HG02623 (cell line): ENCODE data around the gene NOX3.
"Not testable (repeated sequence)": the region's sequence is repeated elsewhere in the genome, so short reads cannot be mapped to it uniquely, and the experiment has no call there.

Source experiments
- ATAC-seq: cut with Tn5 transposase; IDR thresholded peaks from one replicate; pipeline ENCODE4 v1.9.1; 2021; ENCODE audit warnings: moderate library complexity; ENCODE audit not compliant: unreplicated experiment

The NOX3 gene, protein sequence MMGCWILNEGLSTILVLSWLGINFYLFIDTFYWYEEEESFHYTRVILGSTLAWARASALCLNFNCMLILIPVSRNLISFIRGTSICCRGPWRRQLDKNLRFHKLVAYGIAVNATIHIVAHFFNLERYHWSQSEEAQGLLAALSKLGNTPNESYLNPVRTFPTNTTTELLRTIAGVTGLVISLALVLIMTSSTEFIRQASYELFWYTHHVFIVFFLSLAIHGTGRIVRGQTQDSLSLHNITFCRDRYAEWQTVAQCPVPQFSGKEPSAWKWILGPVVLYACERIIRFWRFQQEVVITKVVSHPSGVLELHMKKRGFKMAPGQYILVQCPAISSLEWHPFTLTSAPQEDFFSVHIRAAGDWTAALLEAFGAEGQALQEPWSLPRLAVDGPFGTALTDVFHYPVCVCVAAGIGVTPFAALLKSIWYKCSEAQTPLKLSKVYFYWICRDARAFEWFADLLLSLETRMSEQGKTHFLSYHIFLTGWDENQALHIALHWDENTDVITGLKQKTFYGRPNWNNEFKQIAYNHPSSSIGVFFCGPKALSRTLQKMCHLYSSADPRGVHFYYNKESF

DNA sequence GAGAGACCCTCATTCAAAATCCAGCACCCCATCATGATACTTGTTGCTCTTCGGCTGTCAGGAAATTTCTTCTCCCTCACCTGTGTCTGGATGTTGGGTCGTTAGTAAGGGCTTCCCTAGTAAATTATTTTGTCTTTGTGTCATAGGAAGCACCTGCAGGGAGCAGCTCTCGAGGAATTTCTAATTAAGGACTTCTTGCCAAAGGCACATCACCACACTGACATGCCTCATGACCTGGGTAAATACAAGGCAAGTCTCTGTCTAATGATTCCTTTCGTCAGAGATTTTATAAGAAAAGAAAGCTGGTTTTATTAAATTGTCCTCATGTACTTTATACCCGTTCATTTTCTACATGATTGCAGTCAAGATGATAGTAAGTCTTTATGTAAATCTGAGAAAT is at the start of gene NOX3:
TSS of gene NOX3 (minus strand) at position 74 of the 400 bp plus-strand sequence. CDS start at position 35, 39 bp downstream.
- ATAC-seq, result no peak

DNA sequence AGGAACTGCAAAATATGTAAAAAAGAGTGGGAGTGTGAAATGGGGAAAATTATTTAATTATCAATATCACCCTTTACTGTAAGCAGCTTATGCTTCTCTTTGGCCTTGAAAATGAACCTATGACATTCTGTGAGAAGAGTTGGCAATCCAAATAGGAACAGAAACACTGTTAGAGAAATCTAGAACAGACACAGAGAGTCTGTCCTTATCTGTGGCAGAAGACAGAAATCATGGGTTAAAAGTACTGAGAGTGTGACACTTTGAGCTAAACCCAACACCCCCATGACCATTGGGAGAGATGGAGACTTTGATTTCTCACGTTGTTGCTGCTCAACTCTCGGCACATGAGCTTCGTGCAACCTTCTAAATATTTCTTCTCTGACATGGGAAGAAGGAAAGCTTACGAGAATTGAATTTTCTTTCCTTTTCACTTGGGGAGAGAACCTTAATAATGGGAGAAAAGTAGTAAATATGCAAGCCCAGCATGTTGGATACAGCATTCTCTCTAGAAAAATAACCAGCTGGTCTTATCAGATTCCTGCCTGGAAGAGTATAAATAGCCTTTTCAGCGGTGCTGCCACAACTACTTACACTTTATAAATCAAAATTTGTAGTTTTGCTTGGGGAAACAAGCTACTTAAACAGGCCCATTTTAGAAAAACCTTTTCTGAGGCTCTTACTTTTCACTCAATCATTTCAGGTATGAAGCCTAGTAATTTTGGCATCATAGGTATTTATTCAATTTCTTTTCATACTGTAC is 49.4 kb upstream of the NOX3 start:
- no peak for ATAC-seq

DNA sequence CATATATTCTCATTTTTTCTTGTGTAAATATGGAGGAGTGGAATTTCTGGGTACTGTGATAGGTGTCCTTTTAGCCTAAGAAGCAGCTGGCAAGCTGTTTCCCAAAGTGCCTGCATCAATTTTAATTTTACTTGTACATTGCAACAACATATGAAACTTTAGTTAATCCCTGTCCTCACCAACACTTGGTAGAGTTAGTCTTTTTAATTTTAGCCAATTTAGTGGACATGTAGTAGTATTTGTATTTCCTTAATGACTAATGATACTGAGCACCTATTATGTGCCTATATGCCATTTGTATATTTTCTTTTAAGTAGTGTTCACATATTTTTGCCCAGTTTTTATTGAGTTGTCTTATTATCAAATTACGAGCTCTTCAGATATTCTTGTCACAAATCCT is 46.8 kb upstream of the NOX3 start:
- no peak for ATAC-seq

DNA sequence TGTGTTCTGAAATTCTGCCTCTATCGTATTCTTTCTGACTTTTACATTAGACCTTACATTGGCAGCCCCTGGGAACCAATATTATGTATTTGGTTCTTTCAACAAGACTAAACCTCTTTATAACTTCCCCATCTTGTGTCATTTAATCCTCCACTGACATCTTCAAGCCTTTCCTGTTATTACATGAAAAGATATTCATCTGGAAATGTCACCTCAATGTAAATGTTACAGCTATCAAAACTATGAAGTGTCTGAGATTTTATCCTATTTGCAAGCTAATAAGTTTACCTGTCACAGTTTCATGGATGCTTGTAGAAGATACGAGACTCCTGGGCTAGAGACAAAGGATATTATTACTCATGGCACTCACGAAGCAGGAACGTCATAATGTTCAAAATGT is 43.9 kb upstream of the NOX3 start:
- ATAC-seq, result no peak

DNA sequence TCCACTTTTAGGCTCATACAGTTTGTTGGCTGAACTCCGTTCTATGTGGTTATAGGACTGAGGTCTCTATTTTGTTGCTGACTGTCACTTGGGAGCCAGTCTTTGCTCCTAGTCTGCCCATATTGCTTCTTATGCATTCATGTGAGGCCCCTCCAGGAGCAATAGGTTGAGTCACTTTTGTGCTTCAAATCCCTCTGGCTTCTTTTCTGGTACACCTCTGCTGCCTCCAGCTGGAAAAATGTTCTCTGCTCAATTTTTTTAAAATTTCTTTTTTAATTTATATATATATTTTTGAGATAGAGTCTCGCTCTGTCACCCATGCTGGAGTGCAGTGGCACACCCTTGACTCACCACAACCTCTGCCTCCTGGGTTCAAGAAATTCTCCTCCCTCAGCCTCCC is 42.7 kb upstream of the NOX3 start:
- no peak for ATAC-seq

DNA sequence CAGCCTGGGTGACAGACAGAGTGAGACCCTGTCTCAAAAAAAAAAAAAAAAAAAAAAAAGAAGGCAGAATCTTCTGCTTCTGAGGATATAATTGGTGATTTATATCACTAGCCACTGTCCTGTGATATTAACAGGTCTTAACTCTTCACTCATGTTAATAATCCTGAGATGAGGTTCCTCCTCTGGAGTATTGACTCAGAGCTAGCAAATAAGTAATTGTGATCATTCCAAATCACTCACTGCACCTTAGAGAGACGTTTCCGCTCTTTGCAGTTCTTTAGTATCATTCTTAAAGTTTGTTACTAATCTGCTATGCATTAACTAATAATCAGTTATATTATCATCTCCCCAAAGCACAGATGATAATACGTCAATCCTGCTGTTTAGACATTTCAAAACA is 41.6 kb upstream of the NOX3 start:
- no peak for ATAC-seq

DNA sequence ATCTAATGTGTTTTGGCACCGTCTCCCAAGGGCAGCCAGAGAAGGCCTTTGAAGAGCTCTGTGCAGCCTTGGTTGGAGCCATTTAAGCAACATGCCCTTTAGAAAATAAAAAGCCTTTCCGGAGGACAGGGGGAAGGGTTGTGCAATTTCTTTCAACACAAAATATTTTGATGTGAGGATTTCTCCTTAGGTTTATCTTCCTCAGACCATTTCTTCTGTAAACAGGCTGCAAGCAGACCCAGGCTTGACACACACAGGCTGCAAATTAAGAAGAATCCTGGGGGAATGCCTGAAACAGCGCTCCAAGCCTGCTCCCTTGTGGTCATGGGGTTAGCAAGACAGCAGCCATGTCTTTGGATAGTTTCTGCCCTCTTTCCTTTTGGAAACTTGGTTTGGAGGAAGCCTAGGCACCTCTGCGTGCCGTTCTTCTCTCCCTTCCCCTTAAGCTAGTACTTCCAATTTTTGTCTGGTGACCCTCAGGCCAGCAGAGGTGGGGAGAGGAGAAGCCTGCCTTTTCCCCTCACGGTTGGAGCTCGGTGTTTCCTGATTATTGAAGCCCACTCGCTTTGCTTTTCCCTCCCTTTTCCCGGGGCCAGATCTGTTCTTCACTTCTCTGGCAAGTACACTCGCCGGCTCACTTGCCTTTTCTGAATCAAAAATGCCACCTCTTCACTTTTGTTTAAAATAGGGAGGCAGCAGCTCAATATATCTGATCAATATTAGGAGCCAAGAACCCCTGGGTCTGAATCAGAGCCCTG is 39.6 kb upstream of the NOX3 start:
- ATAC-seq, result no peak

DNA sequence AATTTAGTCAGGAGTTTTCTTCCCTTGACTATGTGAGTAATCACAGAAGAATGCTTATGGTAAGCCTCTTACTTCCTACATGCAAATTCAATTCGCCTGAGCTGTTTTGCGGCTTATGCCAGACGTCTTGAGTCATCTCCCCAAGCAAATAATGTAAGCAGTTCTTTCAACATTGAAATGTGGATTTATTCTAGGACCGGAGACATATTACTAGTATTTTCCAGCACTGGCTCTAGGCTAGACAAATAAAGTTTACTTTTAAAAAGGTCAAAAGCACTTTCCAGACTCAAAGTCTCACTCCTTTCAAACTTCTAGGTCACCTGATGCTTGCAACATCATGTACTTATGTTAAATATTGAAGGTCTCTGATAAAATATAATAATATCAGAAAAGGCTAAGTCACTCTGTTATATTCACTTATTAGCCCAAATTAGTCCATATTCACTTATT is 38.1 kb upstream of the NOX3 start:
- ATAC-seq, result peak; percentile 92

DNA sequence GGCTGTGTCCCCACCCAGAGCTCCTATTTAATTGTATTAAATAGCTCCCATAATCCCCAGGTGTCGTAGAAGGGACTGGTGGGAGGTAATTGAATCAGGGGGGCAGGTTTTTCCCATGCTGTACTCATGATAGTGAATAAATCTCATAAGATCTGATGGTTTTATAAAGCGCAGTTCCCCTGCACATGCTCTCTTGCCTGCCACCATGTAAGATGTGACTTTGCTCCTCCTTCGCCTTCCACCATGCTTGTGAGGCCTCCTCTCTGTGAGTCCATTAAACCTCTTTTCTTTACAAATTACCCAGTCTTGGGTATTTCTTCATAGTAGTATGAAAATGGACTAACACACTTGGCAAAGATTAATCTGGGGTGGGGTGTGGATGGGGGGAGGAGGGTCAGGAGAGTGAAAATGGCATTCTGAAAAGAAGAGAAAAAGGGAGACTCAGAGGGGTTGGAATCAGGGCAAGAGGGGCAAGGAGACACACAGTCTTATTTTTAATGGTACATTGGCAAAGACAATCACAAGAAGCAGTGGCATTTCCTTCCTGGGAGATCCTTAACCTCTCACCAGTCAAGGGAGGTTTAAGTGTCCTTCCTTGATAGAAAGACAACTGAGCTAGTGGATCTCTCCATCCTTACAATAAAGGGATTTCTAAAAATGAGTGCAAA is 37.5 kb upstream of the NOX3 start:
- ATAC-seq, result peak; percentile 22

DNA sequence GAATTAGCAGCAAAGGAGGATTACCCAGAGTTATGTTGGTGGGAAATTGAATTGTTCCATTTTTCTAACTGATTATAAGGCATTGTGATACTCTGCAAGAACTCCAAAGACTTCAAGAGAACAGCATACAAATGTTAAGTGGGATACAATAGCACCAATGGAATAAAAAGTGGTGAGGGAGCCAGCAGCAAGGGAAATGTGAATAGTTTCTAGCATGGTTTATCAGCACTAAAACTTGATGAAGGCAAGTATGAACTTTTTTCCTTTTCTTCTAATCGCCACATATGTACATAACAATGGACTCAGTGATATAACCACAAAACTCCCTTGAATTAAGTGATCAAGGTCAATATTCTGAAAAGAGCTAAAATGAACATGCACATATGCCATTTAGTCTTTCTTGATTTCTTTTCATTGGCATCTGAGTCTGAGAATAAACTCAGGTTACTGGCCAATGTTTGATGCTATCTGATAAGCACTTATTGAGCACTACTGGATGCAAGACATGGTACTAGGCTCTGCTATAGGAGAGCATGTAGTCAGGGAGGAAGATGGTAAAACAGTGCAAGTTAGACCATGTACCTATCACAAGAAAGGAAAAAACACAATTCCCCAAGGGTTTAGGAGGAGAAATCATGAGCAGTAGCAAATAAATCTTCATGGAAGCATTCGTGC is 36.6 kb upstream of the NOX3 start:
- no peak for ATAC-seq

DNA sequence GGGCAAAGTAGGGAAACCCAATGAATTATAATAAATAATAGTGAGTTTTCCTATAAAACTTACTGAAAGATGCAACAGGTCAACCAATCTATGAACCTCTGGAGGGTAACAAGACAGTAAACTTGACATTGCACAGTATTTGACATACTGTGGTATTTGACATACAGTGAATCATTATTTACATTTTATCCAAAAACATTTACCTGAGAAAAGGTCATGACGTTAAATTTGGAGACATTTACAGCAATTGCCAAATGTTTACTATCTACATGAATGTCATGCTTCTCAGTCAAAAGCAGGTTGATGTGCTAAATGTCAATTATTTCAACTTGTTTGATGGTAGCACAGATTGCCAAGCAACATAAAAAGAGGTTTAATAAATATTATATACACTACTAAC is 35.8 kb upstream of the NOX3 start:
- ATAC-seq, result no peak

DNA sequence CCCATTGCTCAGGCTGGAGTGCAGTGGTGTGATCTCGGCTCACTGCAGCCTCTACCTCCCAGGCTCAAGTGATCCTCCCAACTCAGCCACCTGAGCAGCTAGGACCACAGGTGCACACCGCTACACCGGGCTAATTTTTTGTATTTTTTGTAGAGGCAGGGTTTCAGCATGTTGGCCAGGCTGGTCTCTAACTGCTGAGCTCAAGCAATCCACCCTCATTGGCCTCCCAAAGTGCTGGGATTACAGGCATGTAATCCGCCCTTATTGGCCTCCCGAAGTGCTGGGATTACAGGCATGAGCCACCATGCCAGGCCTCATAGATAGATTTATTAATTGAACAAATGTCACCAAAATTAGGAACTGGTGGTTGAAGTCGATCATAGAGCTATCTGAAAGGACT is 32.6 kb upstream of the NOX3 start:
- ATAC-seq, result not testable (repeated sequence)

DNA sequence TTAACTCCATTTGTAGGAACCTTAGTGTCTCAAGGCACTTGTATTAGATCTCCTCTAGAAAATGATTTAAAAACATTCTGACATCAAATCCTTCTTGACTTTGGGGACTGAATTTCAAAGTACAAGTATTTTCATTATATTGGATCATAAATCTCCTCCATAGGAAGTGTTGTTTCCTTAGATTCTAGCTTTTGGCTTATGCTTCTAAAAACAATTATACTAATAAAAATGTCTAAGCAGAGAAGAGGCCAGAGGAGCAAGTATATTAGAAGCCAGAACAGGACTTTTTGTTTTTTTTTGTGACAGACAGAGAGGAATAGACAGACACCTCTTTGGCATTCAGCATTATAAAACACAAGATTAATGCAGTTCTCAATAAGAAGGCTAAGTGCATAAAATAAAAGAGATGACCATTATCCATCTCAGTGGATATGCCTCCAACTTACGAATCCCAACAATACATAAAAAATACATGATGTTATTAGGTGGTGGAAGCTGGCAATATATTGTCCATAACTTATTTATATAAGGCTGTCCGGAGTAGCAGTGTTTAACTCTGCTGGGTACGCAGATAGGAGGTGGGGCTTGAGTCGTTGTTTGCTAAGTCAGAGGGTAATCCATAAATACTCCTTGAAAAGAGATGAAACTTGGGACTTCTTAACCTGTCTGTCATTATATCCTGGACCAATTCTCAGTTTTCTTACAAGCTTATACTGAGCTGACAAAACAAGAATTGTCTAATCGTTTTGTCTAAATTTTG is 31.9 kb upstream of the NOX3 start:
- ATAC-seq, result no peak

DNA sequence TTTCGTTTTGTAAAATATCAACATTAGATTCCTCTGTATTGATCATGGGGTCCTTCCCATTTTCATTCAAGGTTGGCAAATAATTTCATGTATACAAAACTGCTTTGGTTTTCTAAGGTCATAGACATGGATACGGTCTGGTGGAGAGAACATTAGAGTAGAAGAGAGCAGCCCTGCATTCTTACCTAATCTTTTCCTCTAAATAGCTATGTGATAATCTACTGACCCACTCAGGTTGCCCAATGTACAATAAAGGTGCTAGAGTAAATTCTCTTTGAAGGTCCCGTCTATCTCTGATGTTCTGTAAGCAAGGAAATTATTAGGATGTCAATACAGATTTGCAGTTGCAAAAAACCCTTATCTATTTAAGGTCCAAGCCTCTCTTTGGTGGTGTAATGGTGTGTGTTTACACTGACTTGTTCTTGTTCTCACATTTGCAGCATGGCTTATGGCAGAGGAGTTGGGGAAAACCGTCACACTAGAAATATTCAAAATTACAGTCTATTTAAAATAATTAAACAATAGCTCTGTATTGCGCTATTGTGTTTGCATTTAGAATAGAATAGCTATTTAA is 31.2 kb upstream of the NOX3 start:
- no peak for ATAC-seq

DNA sequence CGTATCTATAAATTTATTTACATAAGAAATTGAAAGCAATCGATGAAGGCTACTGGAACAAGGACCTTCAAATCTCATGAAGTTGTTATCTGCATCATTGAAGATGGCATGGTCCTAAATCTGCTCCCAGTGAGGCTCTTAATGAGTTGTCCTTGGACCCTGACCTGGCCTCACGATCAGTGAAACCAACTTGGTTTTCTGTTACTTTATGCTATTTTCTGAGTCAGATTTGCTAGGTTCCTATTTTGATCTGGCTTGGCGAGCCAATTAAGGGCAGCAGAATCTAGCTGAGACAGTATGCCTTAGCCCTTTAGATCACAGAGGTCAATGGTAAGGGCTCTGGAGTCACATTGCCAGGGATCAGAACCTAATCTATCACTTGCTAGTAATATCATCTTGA is 30.1 kb upstream of the NOX3 start:
- ATAC-seq, result no peak

DNA sequence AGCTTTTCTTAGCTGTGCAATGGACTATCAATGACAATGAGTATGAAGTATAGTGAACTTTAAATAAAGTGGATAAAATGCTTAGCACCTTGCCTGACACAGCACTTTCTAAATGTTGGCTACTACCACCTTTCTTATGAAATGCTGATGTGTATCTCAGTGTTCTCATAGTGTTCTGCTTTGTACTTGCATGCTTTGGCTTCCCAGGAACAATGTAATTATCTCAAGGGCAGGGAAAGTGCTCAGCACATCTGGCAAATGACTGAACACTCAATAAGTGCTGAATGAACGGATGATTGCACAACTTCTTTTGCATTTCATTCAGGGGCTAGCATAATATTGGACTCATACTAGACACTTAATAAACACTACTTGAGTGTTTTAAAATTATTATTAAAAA is 28.2 kb upstream of the NOX3 start:
- ATAC-seq, result no peak

DNA sequence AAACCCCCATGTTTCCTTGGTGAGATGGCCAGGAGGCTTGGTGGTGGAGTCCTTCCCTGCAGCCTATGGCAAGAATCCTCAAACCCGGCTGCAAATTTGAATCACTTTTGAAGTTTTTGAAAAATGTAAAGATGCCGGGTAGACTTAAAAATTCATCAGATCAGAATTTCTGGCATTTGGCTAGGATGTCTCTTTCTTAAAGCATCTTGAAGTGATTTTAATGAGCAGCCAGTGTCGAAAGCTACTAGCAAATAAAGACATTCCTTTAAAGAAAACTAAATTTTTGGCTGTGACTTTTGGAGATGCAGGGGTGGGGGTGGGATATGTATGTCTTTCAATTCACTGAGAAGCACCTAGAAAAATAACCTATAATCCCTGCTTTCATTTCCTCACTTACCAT is 25.6 kb upstream of the NOX3 start:
- ATAC-seq, result no peak

DNA sequence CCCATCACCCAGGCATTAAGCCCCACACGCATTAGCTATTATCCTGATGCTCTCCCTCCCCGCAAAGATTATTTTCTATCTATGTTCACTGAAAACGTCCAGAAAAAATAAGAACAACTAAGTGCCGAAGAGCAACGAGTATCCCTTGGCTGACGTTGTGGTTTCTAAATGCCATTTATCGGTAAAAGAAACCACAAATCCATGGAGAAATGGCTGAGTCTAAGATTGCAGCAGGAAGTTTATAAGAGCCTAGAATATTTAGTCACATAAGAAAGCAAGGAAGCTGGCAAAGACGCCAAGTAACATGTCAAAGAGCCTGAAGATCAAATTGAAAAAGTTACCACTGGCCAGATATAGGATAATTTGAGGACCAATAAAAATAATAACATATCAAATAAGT is 18.1 kb upstream of the NOX3 start:
- no peak for ATAC-seq

DNA sequence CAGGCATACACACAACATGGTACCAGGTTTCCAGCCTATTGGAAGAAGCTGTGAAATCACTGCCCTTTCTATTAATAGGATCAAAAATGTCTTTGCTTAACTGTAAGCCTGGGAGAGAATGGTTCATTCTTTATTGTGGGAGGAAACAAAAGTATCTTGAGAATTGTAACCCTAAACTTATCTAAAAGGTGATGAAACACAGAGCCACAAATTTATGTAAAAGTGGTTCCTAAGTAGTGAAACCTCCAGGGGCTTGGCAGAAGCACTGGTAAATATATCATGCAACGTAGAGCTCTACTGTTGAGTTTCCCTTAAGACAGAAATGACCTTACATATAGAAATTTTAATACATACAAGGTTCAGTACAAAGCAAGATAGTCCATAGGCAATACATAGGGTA is 17.2 kb upstream of the NOX3 start:
- ATAC-seq, result no peak
